HG03095 (cell line): ENCODE results near the gene ATP1A3.

Source experiments
- ATAC-seq: cut with Tn5 transposase; IDR thresholded peaks from one replicate; pipeline ENCODE4 v1.9.1; 2021; ENCODE audit warnings: moderate library complexity; ENCODE audit not compliant: unreplicated experiment

ATP1A3 gene

DNA sequence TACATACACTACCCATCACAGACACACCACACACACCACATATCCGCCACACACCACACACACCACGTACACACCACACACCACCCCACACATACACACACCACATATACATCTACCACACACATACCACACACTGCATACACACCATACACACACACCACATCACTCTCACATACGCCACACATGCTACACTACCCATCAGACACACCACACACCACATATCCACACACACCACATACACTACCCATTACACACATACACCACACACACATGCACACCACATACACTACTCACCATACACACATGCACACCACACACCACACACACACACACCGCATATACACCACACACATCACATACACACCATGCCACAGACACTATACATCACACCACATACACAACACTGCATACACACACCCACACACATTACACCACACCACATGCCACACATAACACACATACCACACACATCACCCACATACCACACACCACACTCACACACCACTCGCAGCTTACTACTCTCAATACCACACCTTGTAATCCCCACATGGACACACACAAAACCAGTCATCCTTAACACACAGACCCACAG lies 75.3 kb downstream of the ATP1A3 start:
- ATAC-seq: no peak

DNA sequence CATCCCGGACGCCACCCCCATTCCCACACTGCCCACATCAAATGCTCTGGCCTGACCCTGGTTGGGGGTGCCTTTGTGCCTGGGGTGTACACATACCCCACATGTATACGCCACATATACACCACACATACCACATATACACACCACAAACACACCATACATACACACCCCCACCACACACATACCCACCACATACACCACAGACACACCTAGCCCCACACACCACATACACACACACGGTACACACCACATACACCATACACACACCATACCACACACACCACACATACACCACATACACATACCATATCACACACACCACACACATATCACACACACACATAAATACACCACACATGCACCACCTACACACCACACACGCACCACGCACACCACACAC lies 75.9 kb downstream of the ATP1A3 start:
- ATAC-seq: no peak

DNA sequence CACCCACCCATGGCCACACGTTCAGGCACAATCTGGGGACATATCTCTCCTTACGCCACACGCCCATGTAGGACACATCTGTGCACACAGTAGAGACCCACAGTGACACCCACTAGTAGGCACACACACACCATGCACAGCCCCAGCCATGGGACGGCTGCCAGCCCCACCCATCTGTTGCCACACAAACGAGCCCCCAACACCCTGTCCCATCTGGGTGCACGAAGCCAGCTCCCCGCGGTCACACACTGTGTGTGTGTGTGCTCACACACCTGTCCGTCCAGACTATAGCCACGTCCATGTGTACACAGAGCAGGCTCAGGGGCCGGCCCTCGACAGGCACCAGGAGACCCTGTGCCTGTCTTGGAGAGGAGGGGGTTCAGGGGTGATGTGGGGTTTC lies 76.4 kb downstream of the ATP1A3 start:
- no peak for ATAC-seq
